H1 (cell line): ENCODE results near the gene SH3RF3. TPM values are rescaled to one million over a fixed set of nuclear protein-coding genes. Genes with fewer than 3 reads are reported as not detected.

ENCODE experiments used
- RAD21 ChIP-seq, 2 experiments: IDR thresholded peaks in 1 of 2; conservative IDR thresholded peaks in 1 of 2; 2 replicates each; pipeline ENCODE4 v1.6.1; 2011; ENCODE audit warnings: low read depth in 2 of 2, low read length in 2 of 2, improper control_type of control experiment in 1 of 2, inconsistent platforms in 1 of 2, mild to moderate bottlenecking in 1 of 2, moderate library complexity in 1 of 2
- polyA plus RNA-seq, 7 experiments: library from polyadenylated mRNA; depleted of rRNA in 3 of 7; stranded (reverse) in 5 of 7; unstranded in 2 of 7; fragments of >200 nt in 5 of 7; fragments of 200-250 nt in 2 of 7; gene quantifications; 1 replicate in 5 of 7; 2 replicates in 1 of 7; 4 replicates in 1 of 7; pipeline versions ENCODE4 v1.2.1 to v1.2.3, GENCODE V29; 2011 to 2013; ENCODE audit warnings: missing spikeins in 2 of 7, mixed read lengths in 2 of 7
- total RNA-seq: library from RNA; stranded (reverse); fragmentation: NEBNext Ultra II Directional; extraction: Animal tissue kit (Norgen Biotek cat#: 25700); gene quantifications from 2 replicates; pipeline ENCODE4 v1.2.1, GENCODE V29; 2021

Gene SH3RF3
- total and polyA plus RNA-seq, 2 of the 8 experiments (the other 6 are each of a cell fraction or from before 2014, with no cell fraction given), result 0.11 to 0.65 TPM

DNA sequence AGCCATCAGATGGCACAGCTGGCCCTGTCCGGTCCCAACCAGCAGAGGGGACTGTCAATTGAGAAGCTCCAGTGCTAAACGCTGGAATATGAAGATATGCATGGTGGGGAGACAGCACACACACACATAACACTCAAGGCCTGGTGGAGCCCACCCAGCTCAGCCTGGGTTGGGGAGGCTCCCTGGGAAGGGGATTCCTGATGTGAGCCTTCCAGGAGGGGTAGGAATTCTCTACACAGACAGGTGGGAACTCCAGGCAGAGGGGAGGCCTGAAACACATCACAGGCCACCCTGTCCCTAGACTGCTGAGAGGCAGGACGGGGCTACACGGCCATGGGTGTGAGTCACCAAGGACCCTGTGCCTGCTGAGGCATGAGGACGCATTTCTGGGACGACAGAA, 49.4 kb upstream of the SH3RF3 start (continued):
- TF ChIP-seq RAD21 (IDR thresholded peaks at IDR 0.05 in 1 of 2, conservative IDR thresholded peaks at IDR 0.05 in 1 of 2; ENCODE audit: low read depth in 2 of 2, low read length in 2 of 2), result no peak
